Right lobe of liver (tissue), 6 donors: ENCODE results near the gene PUS3. TPM values are rescaled to one million over a fixed set of nuclear protein-coding genes. Genes with fewer than 3 reads are reported as not detected.
A peak's percentile ranks its signal among the peaks of the same experiment; 100 is the strongest.

Experiments used
- ATAC-seq, 4 donors: fragments of 200-7000 bp; cut with Tn5 transposase; one replicate each; pipeline ENCODE4 v1.9.1; 2020; ENCODE audit warnings: mild to moderate bottlenecking in 4 of 4, moderate library complexity in 4 of 4
- DNase-seq, 3 donors: peaks; one replicate each; pipeline ENCODE4 v3.0.0-alpha.2; 2020
- H3K27ac ChIP-seq, 3 donors: fragments of 200-600 bp; one replicate each; pipeline ENCODE4 v1.8.0; 2022
- H3K27me3 ChIP-seq, 2 donors: fragments of 200-600 bp; one replicate each; pipeline ENCODE4 v1.8.0; 2022
- H3K36me3 ChIP-seq, 4 donors: fragments of 200-600 bp; sonication (generic) in 1 of 4; one replicate each; pipeline versions ENCODE4 v1.5.1 to v1.8.0; 2017 to 2022; ENCODE audit warnings: control low read depth in 1 of 4
- H3K4me1 ChIP-seq, 4 donors: fragments of 200-600 bp; sonication (generic) in 1 of 4; one replicate each; pipeline versions ENCODE4 v1.5.1 to v1.8.0; 2017 to 2022; ENCODE audit warnings: control low read depth in 1 of 4
- H3K4me3 ChIP-seq, 3 donors: fragments of 200-600 bp; one replicate each; pipeline ENCODE4 v1.8.0; 2022
- H3K9me3 ChIP-seq, 4 donors: fragments of 200-600 bp; sonication (generic) in 1 of 4; one replicate each; pipeline versions ENCODE4 v1.5.1 to v1.8.0; 2017 to 2022; ENCODE audit warnings: control low read depth in 1 of 4
- POLR2A ChIP-seq: fragments of 450-650 bp; IDR thresholded peaks from one replicate; pipeline ENCODE4 v1.6.1; 2017; ENCODE audit warnings: antibody characterized with exemption, mild to moderate bottlenecking
- WGBS: methylation state at CpG from one replicate; pipeline ENCODE4 v1.1.6; 2018; ENCODE audit warnings: low coverage, low lambda C conversion rate; ENCODE audit not compliant: insufficient coverage; ENCODE audit errors: missing lambda C conversion rate; 5-methylcytosine and 5-hydroxymethylcytosine counted together
- intact Hi-C, 2 donors: fragments of 100-400 bp; cut with DNase I; formaldehyde crosslinking; loops; one replicate each; pipeline versions ENCODE4 v1.11.2 to v1.14.1; 2022
- total RNA-seq, 6 experiments: library from RNA; depleted of rRNA in 2 of 6; stranded (reverse); fragments of >200 nt in 2 of 6; fragmentation: NEBNext Ultra II Directional in 3 of 6; extraction: Animal tissue kit (Norgen Biotek cat#: 25700) in 3 of 6; gene quantifications; one replicate each; pipeline versions ENCODE4 v1.1.0 to v1.2.4, GENCODE V29; 2016 to 2023
- TF ChIP-seq, protein P1 (sequence below), 4 donors: fragments of 200-600 bp in 3 of 4; fragments of 450-650 bp in 1 of 4; IDR thresholded peaks; one replicate each; pipeline versions ENCODE4 v1.5.1 to v1.8.0; 2016 to 2022; ENCODE audit warnings: antibody characterized with exemption in 4 of 4, mild to moderate bottlenecking in 2 of 4
- donor health status: DM: no; HTN: yes; CAD: no.
- donor health status: DM: no; HTN: no; CAD: no.
- donor health status: DM: no; HTN: no; CAD: no.
- donor health status: DM: no; HTN: yes; CAD: no.
- donor health status: DM: no; HTN: yes; CAD: no.

PUS3 gene
- total RNA-seq, 6 experiments from 2014 or later = 11.8 to 24.7 (median 17.4) TPM

DNA sequence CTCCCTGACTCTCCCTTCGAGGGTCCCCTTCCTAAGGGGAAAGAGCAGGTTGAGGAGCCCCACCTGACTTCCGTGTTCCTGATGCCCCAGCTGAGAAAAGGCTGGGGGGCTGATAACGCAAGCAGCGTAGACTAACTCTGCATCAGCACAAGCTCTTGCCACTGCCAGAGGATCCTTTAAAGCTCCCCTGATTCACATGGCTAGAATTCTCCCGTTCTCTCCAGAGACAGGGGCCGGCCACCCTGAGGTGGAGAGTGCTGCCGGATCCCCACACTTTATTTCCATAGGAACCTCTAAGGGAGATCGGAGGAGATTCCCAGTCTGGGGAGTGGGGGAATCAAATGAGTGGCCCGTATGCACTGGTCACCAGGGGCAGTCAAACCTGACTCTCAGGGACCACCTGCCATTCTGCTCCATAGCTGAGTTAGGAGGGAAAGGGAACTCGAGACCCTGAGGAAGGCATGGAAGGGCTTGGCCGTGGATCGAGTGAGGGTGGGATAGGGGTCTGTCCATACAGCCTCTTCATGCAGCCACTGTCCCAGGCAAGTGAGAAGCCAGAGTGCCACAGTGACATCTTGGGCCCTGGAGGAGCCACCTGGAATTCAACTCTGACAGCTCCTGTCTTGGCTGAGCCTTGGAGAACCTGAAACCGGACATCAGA, 41.5 kb upstream of the PUS3 start:
- 53% methylated on average over 4 of the region's 13 CpGs for WGBS
- Histone ChIP-seq H3K36me3 (no peaks in the 10 kb centered on the region), H3K4me3 (no peak overlapping the region), H3K4me1 (no peaks in the 10 kb centered on the region), H3K9me3 (no peaks in the 10 kb centered on the region), H3K27me3 (no peaks in the 10 kb centered on the region), H3K27ac (no peak overlapping the region)
- intact Hi-C loops = loop anchor here in 1 of 2 donors (10.0 kb wide), 1 partner anchor 90 kb away; no protein-coding TSS in a partner anchor
- TF ChIP-seq, protein P1, sequence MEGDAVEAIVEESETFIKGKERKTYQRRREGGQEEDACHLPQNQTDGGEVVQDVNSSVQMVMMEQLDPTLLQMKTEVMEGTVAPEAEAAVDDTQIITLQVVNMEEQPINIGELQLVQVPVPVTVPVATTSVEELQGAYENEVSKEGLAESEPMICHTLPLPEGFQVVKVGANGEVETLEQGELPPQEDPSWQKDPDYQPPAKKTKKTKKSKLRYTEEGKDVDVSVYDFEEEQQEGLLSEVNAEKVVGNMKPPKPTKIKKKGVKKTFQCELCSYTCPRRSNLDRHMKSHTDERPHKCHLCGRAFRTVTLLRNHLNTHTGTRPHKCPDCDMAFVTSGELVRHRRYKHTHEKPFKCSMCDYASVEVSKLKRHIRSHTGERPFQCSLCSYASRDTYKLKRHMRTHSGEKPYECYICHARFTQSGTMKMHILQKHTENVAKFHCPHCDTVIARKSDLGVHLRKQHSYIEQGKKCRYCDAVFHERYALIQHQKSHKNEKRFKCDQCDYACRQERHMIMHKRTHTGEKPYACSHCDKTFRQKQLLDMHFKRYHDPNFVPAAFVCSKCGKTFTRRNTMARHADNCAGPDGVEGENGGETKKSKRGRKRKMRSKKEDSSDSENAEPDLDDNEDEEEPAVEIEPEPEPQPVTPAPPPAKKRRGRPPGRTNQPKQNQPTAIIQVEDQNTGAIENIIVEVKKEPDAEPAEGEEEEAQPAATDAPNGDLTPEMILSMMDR (IDR thresholded peaks at IDR 0.05) = no peak
- no peak for TF ChIP-seq POLR2A
- ATAC-seq = no peak
- DNase-seq = no peak

DNA sequence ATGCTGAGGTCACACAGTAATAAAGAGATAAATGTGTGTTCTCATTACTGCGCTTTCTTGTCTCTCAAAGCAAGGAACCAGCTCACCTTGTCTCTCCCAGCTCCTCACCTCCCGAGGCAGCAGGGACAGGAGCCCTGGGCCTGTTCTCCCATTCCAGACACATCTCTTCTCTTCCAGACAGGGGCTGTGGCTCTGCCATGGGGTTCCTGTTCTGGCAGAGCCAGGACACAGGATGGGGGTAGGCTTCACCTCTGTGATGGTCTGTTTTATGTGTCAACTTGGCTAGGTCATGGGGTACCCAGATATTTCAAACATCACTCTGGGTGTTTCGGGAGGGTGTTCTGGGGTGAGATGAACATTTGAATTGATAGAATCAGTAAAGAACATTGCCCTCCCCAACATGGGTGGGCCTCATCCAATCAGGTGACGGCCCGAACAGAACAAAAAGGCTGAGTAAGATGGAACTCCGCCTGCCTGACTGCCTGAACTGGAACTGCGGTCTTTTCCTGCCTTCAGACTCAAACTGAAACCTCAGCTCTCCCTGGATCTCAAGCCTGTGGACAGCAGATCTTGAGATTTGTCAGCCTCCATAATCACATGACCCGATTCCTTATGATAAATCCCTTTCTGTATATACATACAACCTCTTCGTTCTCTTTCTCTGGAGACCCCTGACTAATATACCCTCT, 40.8 kb upstream of the PUS3 start:
- WGBS = 79% methylated on average over 8 of the region's 9 CpGs
- H3K27ac ChIP-seq = no peak overlapping the region
- intact Hi-C loops = loop anchor here in 1 of 2 donors (10.0 kb wide), 1 partner anchor 91 kb away; no protein-coding TSS in a partner anchor
- no peak for TF ChIP-seq POLR2A
- no peaks in the 10 kb centered on the region for H3K9me3 ChIP-seq
- DNase-seq = no peak
- H3K4me3 ChIP-seq = no peak overlapping the region
- no peaks in the 10 kb centered on the region for H3K36me3 ChIP-seq
- no peaks in the 10 kb centered on the region for H3K27me3 ChIP-seq
- H3K4me1 ChIP-seq = no peaks in the 10 kb centered on the region
- no peak for ATAC-seq

GRCh38 chr11:125942771-125943428, 39.9 kb upstream of the PUS3 start:
- H3K27me3 ChIP-seq = no peaks in the 10 kb centered on the region
- H3K4me3 ChIP-seq = no peak overlapping the region
- H3K4me1 ChIP-seq = no peaks in the 10 kb centered on the region
- DNase-seq (no peak), ATAC-seq (no peak)
- H3K27ac ChIP-seq = no peak overlapping the region
- H3K9me3 ChIP-seq = no peaks in the 10 kb centered on the region
- intact Hi-C loops = loop anchor here in 1 of 2 donors (10.0 kb wide), 1 partner anchor 92 kb away; no protein-coding TSS in a partner anchor
- 70% methylated on average over 2 of the region's 12 CpGs for WGBS
- no peaks in the 10 kb centered on the region for H3K36me3 ChIP-seq
- no peak for TF ChIP-seq POLR2A
- TF ChIP-seq, protein P1 (IDR thresholded peaks at IDR 0.05) = no peak

- peak; percentile 90 to 97 (median 92) for ATAC-seq
- Histone ChIP-seq H3K27me3 (no peaks in the 10 kb centered on the region), H3K27ac (no peak overlapping the region), H3K4me3 (no peak overlapping the region), H3K36me3 (no peaks in the 10 kb centered on the region), H3K4me1 (no peaks in the 10 kb centered on the region), H3K9me3 (no peaks in the 10 kb centered on the region)
- DNase-seq = peak; percentile 69 to 72 (median 71)
- WGBS = 26% methylated on average over 20 of the region's 20 CpGs
- intact Hi-C loops = loop anchor here in 1 of 2 donors (10.0 kb wide), 1 partner anchor 93 kb away; no protein-coding TSS in a partner anchor
- no peak for TF ChIP-seq POLR2A
- TF ChIP-seq, protein P1 (IDR thresholded peaks at IDR 0.05) = peak; percentile 65 to 82 (median 73)
These were observed 38.9 kb upstream of the PUS3 start for GRCh38 chr11:125941619-125942611.
